SH-SY5Y (cell line): ENCODE data around the gene NOS3.

Experiments
- GATA2 ChIP-seq: IDR thresholded peaks from 2 replicates; pipeline ENCODE4 v1.6.1; 2011; ENCODE audit warnings: mild to moderate bottlenecking, low read depth, low read length
- GATA3 ChIP-seq: IDR thresholded peaks from 2 replicates; pipeline ENCODE4 v1.6.1; 2011; ENCODE audit warnings: low read depth, mild to moderate bottlenecking, low read length, moderate library complexity

DNA sequence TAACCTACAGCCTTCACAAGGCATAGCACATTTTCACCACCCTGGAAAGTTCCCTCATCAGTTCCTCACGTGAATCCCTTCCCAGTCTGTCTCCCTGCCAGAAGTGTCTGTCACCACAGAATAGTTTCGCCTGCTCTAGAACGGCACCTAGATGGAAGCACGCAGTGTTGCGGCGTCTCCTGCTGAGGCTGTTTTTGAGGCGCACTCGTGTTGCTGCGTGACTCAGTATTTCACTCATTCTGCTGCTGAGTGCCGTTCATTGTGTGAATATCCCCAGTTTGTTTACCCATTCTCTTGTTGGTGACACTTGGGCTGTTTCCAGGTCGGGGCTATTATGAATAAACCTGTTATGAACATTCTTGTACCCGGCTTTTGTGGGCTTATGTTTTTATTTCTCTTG is 12.8 kb downstream of the NOS3 start:
- TF ChIP-seq GATA2: no peak
- no peak for TF ChIP-seq GATA3
